AG04450 (cell line): ENCODE results near the gene ADCY3. TPM values are rescaled to one million over a fixed set of nuclear protein-coding genes. Genes with fewer than 3 reads are reported as not detected.

Experiments
- CTCF ChIA-PET: fragments of 300-600, 350-600 bp; formaldehyde crosslinking; extraction: SDS; loops from one replicate; lab custom pipeline; 2022; ENCODE audit warnings: antibody characterized with exemption, inconsistent platforms; lab: Charles Lee
- POLR2A ChIA-PET: fragments of 350-600 bp; formaldehyde crosslinking; extraction: SDS; loops from one replicate; lab custom pipeline; 2021; ENCODE audit warnings: antibody characterized with exemption, inconsistent platforms; lab: Yijun Ruan, JAX
- DNase-seq: peaks from one replicate; pipeline ENCODE4 v3.0.0-alpha.2; 2011; ENCODE audit warnings: low read depth, low spot score
- H3K27ac ChIP-seq: one replicate; pipeline ENCODE4 v1.5.1; 2012; ENCODE audit warnings: low read depth, low read length, control low read depth
- H3K27me3 ChIP-seq: one replicate; pipeline ENCODE4 v1.6.0; 2012; ENCODE audit warnings: low read length; ENCODE audit not compliant: control insufficient read depth, insufficient read depth
- H3K4me3 ChIP-seq: 2 replicates; pipeline ENCODE4 v1.5.1; 2011; ENCODE audit warnings: mild to moderate bottlenecking, low read depth, low read length, control low read depth
- H3K9me3 ChIP-seq: 2 replicates; pipeline ENCODE4 v1.5.1; 2012; ENCODE audit warnings: low read length; ENCODE audit not compliant: control insufficient read depth, insufficient read depth
- polyA plus RNA-seq: library from polyadenylated mRNA; depleted of rRNA; stranded (reverse); fragments of >200 nt; gene quantifications from 2 replicates; pipeline ENCODE4 v1.2.3, GENCODE V29; 2011
- TF ChIP-seq, protein P1 (sequence below): IDR thresholded peaks from 2 replicates; pipeline ENCODE4 v1.5.1; 2011; ENCODE audit warnings: low read depth, low read length, control low read depth, inconsistent platforms

Gene ADCY3
- polyA plus RNA-seq, 1 experiment: 29.6 TPM

DNA sequence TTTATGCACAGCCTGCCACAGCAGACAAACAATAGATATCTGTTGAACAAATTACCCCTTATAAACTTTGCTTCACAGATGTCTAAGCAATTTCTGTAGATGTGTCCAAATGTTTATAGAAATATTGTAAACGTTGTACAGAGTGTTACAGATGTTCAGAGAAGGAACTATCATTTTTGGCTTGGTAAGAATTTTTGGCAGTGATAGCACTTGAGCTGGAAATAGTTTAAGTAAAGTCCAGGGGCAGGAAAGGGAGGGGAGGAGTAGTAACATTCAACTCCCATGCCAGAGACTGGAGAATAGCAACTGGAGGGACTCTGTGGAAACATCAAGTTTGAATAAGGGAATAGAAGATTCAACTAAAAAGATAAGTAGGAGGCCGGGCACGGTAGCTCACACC, 131.2 kb downstream of the ADCY3 start:
- CTCF ChIA-PET: no interaction called here
- no peak overlapping the region for H3K27ac ChIP-seq
- TF ChIP-seq, protein P1, sequence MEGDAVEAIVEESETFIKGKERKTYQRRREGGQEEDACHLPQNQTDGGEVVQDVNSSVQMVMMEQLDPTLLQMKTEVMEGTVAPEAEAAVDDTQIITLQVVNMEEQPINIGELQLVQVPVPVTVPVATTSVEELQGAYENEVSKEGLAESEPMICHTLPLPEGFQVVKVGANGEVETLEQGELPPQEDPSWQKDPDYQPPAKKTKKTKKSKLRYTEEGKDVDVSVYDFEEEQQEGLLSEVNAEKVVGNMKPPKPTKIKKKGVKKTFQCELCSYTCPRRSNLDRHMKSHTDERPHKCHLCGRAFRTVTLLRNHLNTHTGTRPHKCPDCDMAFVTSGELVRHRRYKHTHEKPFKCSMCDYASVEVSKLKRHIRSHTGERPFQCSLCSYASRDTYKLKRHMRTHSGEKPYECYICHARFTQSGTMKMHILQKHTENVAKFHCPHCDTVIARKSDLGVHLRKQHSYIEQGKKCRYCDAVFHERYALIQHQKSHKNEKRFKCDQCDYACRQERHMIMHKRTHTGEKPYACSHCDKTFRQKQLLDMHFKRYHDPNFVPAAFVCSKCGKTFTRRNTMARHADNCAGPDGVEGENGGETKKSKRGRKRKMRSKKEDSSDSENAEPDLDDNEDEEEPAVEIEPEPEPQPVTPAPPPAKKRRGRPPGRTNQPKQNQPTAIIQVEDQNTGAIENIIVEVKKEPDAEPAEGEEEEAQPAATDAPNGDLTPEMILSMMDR: no peak
- H3K27me3 ChIP-seq: no peaks in the 10 kb centered on the region
- no peak for DNase-seq
- no peaks in the 10 kb centered on the region for H3K9me3 ChIP-seq
- no peak overlapping the region for H3K4me3 ChIP-seq
- POLR2A ChIA-PET: no interaction called here

DNA sequence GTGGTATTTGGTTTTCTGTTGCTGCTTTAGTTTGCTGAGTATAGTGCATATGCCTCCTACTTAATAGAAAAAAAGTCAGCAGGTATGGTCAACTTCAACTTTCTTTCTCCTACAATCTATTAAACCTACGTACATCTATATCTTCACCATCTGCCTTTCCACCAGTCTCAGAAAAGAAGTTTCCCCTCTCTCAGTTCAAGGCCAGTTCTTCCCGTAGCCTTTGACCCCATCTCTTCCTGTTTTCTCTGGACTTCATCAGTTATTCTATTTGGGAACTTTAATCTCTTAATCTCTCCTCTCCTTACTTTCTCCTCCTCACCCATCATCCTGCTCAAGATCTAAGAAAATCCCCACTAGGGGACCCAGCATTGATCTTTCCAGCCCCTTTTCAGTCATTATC, 132.5 kb downstream of the ADCY3 start:
- TF ChIP-seq, protein P1: no peak
- POLR2A ChIA-PET: no interaction called here

DNA sequence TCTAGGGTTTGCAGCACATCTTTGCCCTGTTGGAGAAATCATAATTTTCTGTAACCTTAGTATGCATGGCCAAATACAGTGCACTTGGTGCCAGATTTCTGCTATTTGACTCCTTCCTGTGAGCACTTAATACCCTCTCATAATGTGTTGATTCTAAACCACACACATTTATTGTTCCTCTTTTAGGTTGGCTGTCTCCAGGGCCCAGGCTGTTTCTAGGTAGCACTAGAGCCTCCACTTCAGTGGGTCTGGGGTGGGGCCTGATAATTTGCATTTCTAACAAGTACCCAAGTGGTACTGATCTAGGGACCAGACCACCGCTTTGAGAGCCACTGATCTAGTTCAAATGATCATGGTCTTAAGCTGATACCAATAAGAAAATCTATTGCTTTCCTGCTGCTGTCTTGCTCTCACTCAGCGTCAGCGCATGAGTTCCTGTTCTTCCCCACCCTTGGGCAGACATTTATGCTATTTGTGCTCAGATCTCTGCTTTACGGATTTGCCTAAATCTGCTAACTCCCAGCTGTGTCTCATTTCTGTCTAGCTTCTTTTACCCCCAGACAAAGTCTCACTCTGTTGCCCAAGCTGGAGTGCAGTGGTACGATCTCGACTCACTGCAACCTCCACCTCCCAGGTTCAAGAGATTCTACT, 134.2 kb downstream of the ADCY3 start:
- no peak for DNase-seq
- no peak overlapping the region for H3K4me3 ChIP-seq
- ChIA-PET CTCF (no interaction called here), POLR2A (interaction anchor here (1.1 kb wide), 1 partner anchor 24 kb away, joined by 3 read pairs; no protein-coding TSS in a partner anchor)
- H3K27ac ChIP-seq: no peak overlapping the region
- H3K27me3 ChIP-seq: peaks cover 2% of the 10 kb centered on the region
- H3K9me3 ChIP-seq: no peaks in the 10 kb centered on the region
- TF ChIP-seq, protein P1: no peak

More for the DNA sequence above, 132.5 kb downstream of the ADCY3 start:
- no peak for DNase-seq
- peaks cover 2% of the 10 kb centered on the region for H3K27me3 ChIP-seq
- H3K27ac ChIP-seq: no peak overlapping the region
- CTCF ChIA-PET: no interaction called here
- H3K9me3 ChIP-seq: no peaks in the 10 kb centered on the region
- H3K4me3 ChIP-seq: no peak overlapping the region

DNA sequence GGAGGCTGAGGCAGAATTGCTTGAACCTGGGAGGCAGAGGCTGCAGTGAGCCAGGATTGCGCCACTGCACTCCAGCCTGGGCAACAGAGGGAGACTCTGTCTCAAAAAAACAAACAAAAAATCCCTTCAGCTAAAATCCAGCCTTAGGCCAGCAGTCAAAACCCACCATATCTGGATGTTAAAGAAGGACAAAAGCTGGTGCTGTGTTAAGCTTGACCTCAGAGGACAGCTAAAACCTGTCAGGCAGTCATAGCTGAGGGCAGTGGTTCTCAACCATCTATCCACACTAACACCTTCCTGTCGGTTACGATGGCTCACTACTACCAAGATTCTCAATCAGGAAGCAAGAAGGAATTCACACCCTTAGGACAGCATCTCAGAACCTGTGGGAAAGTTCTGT, 136.4 kb downstream of the ADCY3 start:
- ChIA-PET POLR2A (no interaction called here), CTCF (interaction anchor here (1.1 kb wide), 1 partner anchor 9 kb away, joined by 4 read pairs; the partner anchor contains the start of genes CENPO and PTRHD1)
- Histone ChIP-seq H3K9me3 (no peaks in the 10 kb centered on the region), H3K4me3 (no peak overlapping the region), H3K27me3 (peaks cover 2% of the 10 kb centered on the region), H3K27ac (no peak overlapping the region)
- DNase-seq: no peak
- TF ChIP-seq, protein P1: no peak

DNA sequence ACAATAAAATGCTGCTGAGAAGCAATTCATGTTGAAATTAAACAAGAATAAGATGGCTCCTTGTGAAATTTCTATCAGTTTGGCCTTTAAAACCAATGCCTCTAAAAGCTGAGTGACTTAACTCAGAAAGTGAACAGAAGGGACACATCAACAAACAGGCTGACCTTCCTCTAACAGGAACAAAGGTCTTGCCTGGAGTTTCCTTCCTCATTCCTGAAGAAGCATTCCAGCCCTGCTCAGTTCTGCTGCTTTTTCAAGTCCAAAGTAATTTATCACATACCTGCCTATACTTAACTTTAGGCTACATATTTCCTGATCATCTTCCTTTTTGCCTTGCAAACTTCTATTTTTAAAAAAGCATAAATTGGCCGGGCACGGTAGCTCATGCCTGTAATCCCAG, 140.9 kb downstream of the ADCY3 start:
- DNase-seq: no peak
- H3K27me3 ChIP-seq: peaks cover 2% of the 10 kb centered on the region
- ChIA-PET CTCF (interaction anchor here (1.1 to 1.8 kb wide), 3 partner anchors 12 to 357 kb away, joined by 3 to 12 read pairs (median 5); partner anchors contain the start of genes CENPO and PTRHD1), POLR2A (no interaction called here)
- H3K27ac ChIP-seq: no peak overlapping the region
- no peaks in the 10 kb centered on the region for H3K9me3 ChIP-seq
- H3K4me3 ChIP-seq: no peak overlapping the region
- TF ChIP-seq, protein P1: no peak
